Measurements from ENCODE around the gene AKAP13.

Gene AKAP13

GRCh38 chr15:85600001-85600400, 219.6 kb downstream of the AKAP13 start:
- H3K27ac ChIP-seq = no peak overlapping the region
- no peak for TF ChIP-seq CTCF (IDR thresholded peaks at IDR 0.05)
- no peak for TF ChIP-seq ZFX (IDR thresholded peaks at IDR 0.05; ENCODE audit: borderline replicate concordance)

DNA sequence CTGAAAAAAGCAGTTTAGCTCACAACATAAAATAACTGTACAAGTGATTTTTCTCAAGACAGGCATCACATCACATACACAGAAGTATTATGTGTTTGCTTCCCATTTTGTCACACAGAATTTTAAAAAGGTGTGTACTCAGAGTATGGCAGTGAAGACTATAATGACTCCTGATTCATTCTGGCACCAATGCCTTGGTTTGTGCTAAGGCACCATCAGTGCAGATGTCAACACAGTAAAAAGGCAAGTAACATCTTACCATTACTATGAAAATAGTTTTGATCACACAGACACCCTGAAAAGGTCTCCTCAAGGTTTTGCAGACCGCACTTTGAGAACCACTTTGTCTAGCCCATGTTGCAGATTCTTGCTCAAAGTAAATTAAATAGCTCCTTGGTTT, 222.8 kb downstream of the AKAP13 start:
- no peak overlapping the region for H3K27ac ChIP-seq
- TF ChIP-seq ZFX (IDR thresholded peaks at IDR 0.05; ENCODE audit: borderline replicate concordance) (no peak), CTCF (IDR thresholded peaks at IDR 0.05) (no peak)

DNA sequence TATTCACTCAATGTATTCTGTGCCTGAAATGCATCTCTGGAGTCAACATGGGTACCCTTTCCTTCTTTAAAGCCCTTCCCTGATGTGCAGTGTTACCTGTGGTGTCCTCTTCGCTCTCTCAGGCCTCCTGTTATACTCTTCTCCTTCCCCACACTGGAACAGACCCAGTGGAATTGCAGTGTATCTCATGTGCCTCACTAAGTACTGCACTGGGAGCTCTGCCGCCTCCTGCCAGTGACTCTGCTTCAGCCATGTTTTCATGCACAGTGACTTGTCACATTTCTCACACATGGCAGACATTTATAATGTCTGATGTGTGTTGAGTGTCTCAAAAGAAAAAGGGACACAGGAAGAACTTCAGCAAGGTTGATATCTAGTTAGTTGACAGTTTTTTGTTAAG, 223.3 kb downstream of the AKAP13 start:
- TF ChIP-seq ZFX (IDR thresholded peaks at IDR 0.05; ENCODE audit: borderline replicate concordance) (no peak), CTCF (IDR thresholded peaks at IDR 0.05) (no peak)

DNA sequence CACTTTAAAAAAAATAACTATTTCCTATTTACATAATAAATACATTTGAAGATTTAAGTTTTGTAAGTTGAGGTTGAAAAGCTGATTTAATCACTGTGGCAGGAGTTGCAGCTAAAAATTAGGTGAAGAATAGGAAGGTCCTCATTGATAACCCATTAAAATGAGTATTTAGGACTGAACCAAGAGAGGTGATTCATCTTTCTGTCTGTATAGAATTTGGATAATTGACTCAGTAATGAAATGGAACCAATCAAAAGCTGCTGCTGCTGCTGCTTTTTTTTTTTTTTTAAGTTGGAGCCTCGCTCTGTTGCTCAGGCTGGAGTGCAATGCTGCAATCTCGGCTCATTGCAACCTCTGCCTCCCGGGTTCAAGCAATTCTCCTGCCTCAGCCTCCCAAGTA, 223.8 kb downstream of the AKAP13 start:
- no peak for TF ChIP-seq ZFX (IDR thresholded peaks at IDR 0.05; ENCODE audit: borderline replicate concordance)
- TF ChIP-seq CTCF (IDR thresholded peaks at IDR 0.05) = no peak
- no peak overlapping the region for H3K27ac ChIP-seq

More for the DNA sequence above, 223.3 kb downstream of the AKAP13 start:
- H3K27ac ChIP-seq = no peak overlapping the region

DNA sequence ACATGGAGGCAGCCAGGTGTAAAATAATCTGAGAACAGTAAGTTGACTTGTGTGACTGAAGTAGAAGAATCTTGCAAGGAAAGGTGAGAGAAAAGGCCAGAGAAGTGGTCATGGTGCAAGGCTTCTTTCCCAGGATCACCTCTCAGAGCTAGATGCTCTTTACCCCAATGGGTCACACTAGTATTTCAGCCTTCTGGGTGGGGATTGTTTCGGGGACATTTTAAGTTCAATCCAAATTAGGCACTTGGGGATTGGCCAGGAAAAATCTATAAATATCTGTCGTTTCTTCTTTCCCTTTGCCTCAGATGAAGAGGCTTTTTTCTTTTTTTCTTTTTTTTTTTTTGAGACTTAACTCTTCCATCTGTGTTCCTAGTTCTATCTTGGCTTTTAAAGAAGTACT, 226.3 kb downstream of the AKAP13 start:
- TF ChIP-seq CTCF (IDR thresholded peaks at IDR 0.05) = no peak
- TF ChIP-seq ZFX (IDR thresholded peaks at IDR 0.05; ENCODE audit: borderline replicate concordance) = no peak
- no peak overlapping the region for H3K27ac ChIP-seq

GRCh38 chr15:85607141-85607806, 226.9 kb downstream of the AKAP13 start:
- no peak for TF ChIP-seq CTCF (IDR thresholded peaks at IDR 0.05)
- TF ChIP-seq ZFX (IDR thresholded peaks at IDR 0.05; ENCODE audit: borderline replicate concordance) = no peak
- H3K27ac ChIP-seq = no peak overlapping the region

GRCh38 chr15:85607842-85608241, 227.4 kb downstream of the AKAP13 start:
- TF ChIP-seq ZFX (IDR thresholded peaks at IDR 0.05; ENCODE audit: borderline replicate concordance) (no peak), CTCF (IDR thresholded peaks at IDR 0.05) (no peak)
- H3K27ac ChIP-seq = no peak overlapping the region

All from 22Rv1 (cell line).